ENCODE results near the gene PES1.
"Not testable (repeated sequence)": the region's sequence is repeated elsewhere in the genome, so short reads cannot be mapped to it uniquely, and the experiment has no call there.

Gene PES1

GRCh38 chr22:30591588-30592359, at the start of gene PES1:
TSS of gene PES1 (minus strand) at chr22:30591910. CDS start at chr22:30591833, 77 bp downstream.
- DNase-seq (ENCODE audit: low spot score), result peak; percentile 99

GRCh38 chr22:30640839-30641430, 49.2 kb upstream of the PES1 start:
- DNase-seq (ENCODE audit: low spot score), result no peak

GRCh38 chr22:30640361-30640760, 48.7 kb upstream of the PES1 start:
- DNase-seq (ENCODE audit: low spot score), result no peak

GRCh38 chr22:30637701-30638114, 46.0 kb upstream of the PES1 start:
- no peak for DNase-seq (ENCODE audit: low spot score)

- DNase-seq (ENCODE audit: low spot score), result no peak
Measured at GRCh38 chr22:30636226-30637077, 44.7 kb upstream of the PES1 start.

- DNase-seq (ENCODE audit: low spot score), result peak; percentile 98
Measured at GRCh38 chr22:30635273-30636225, 43.8 kb upstream of the PES1 start, which contains the start of gene SLC35E4. TSS of gene SLC35E4 (plus strand) at chr22:30635781. CDS start at chr22:30636451, 670 bp downstream.

GRCh38 chr22:30634471-30635233, 42.9 kb upstream of the PES1 start:
- DNase-seq (ENCODE audit: low spot score), result peak; percentile 96

GRCh38 chr22:30631469-30631868, 39.8 kb upstream of the PES1 start:
- DNase-seq (ENCODE audit: low spot score), result not testable (repeated sequence)

- DNase-seq (ENCODE audit: low spot score), result no peak
Measured at GRCh38 chr22:30628491-30628890, 36.8 kb upstream of the PES1 start.

GRCh38 chr22:30627471-30627870, 35.8 kb upstream of the PES1 start:
- DNase-seq (ENCODE audit: low spot score), result no peak

GRCh38 chr22:30626413-30626812, 34.7 kb upstream of the PES1 start:
- DNase-seq (ENCODE audit: low spot score), result no peak

GRCh38 chr22:30619909-30620308, 28.2 kb upstream of the PES1 start:
- not testable (repeated sequence) for DNase-seq (ENCODE audit: low spot score)

- DNase-seq (ENCODE audit: low spot score), result no peak
Measured at GRCh38 chr22:30617819-30618218, 26.1 kb upstream of the PES1 start.

GRCh38 chr22:30615543-30615954, 23.8 kb upstream of the PES1 start:
- DNase-seq (ENCODE audit: low spot score), result no peak

- no peak for DNase-seq (ENCODE audit: low spot score)
Measured at GRCh38 chr22:30614879-30615278, 23.2 kb upstream of the PES1 start.

GRCh38 chr22:30614268-30614667, 22.6 kb upstream of the PES1 start:
- no peak for DNase-seq (ENCODE audit: low spot score)

GRCh38 chr22:30612789-30613188, 21.1 kb upstream of the PES1 start:
- DNase-seq (ENCODE audit: low spot score), result no peak

- DNase-seq (ENCODE audit: low spot score), result no peak
Measured at GRCh38 chr22:30611197-30611596, 19.5 kb upstream of the PES1 start.

- no peak for DNase-seq (ENCODE audit: low spot score)
Measured at GRCh38 chr22:30610299-30610698, 18.6 kb upstream of the PES1 start.
